ENCODE data around the gene LONP2. TPM values are rescaled to one million over a fixed set of nuclear protein-coding genes. Genes with fewer than 3 reads are reported as not detected.

Gene LONP2
- total RNA-seq, 1 donor from 2014 or later: 30.6 TPM

GRCh38 chr16:48386559-48387312, 142.6 kb downstream of the LONP2 start:
- peaks cover 27% of the 10 kb centered on the region for H3F3A ChIP-seq (ENCODE audit: low read depth)
- TF ChIP-seq EZH2 (IDR thresholded peaks at IDR 0.05) (no peak), EZH2phosphoT487 (IDR thresholded peaks at IDR 0.05) (no peak), CTCF (IDR thresholded peaks at IDR 0.05) (no peak)
- Mint-ChIP-seq H3K36me3 (peaks cover 5% of the 10 kb centered on the region), H3K9me3 (peaks cover 6% of the 10 kb centered on the region), H3K27me3 (ENCODE audit: insufficient read depth, low read depth) (peaks cover 5% of the 10 kb centered on the region), H3K27ac (peak overlapping the region; percentile 83), H3K4me1 (peaks cover 16% of the 10 kb centered on the region), H3K4me3 (peak overlapping the region; percentile 93)
- H3K27ac ChIP-seq: no peak overlapping the region
- H3K27me3 ChIP-seq: no peaks in the 10 kb centered on the region
- no peak overlapping the region for H2AFZ ChIP-seq (replicated peaks)
- no peak overlapping the region for H3K4me2 ChIP-seq
- H3K9me3 ChIP-seq (ENCODE audit: low read depth): no peaks in the 10 kb centered on the region
- DNase-seq (ENCODE audit: low spot score): no peak
- peaks cover 16% of the 10 kb centered on the region for H3K4me1 ChIP-seq
- no peak overlapping the region for H3K4me3 ChIP-seq
- no peak overlapping the region for H3K9ac ChIP-seq
- H3K79me2 ChIP-seq (ENCODE audit: low read depth): peaks cover 28% of the 10 kb centered on the region
- H3K36me3 ChIP-seq: no peaks in the 10 kb centered on the region
- H4K20me1 ChIP-seq (ENCODE audit: low read depth): peaks cover 16% of the 10 kb centered on the region

GRCh38 chr16:48392407-48392806, 148.3 kb downstream of the LONP2 start:
- H3K4me3 ChIP-seq: no peak overlapping the region
- no peaks in the 10 kb centered on the region for H3K9me3 ChIP-seq (ENCODE audit: low read depth)
- H3K27me3 ChIP-seq: no peaks in the 10 kb centered on the region
- TF ChIP-seq EZH2phosphoT487 (IDR thresholded peaks at IDR 0.05) (no peak), CTCF (IDR thresholded peaks at IDR 0.05) (no peak), EZH2 (IDR thresholded peaks at IDR 0.05) (no peak)
- Mint-ChIP-seq H3K9me3 (no peaks in the 10 kb centered on the region), H3K36me3 (no peaks in the 10 kb centered on the region), H3K4me1 (peaks cover 4% of the 10 kb centered on the region), H3K27ac (no peak overlapping the region), H3K4me3 (peak overlapping the region; percentile 44), H3K27me3 (ENCODE audit: insufficient read depth, low read depth) (no peaks in the 10 kb centered on the region)
- H3F3A ChIP-seq (ENCODE audit: low read depth): no peaks in the 10 kb centered on the region
- H4K20me1 ChIP-seq (ENCODE audit: low read depth): no peaks in the 10 kb centered on the region
- no peak overlapping the region for H3K4me2 ChIP-seq
- no peaks in the 10 kb centered on the region for H3K79me2 ChIP-seq (ENCODE audit: low read depth)
- H3K36me3 ChIP-seq: no peaks in the 10 kb centered on the region
- H3K4me1 ChIP-seq: no peaks in the 10 kb centered on the region
- H3K27ac ChIP-seq: no peak overlapping the region
- H2AFZ ChIP-seq (replicated peaks): no peak overlapping the region
- no peak for DNase-seq (ENCODE audit: low spot score)
- H3K9ac ChIP-seq: no peak overlapping the region

GRCh38 chr16:48393485-48394354, 149.6 kb downstream of the LONP2 start:
- Histone ChIP-seq H3K27me3 (no peaks in the 10 kb centered on the region), H3K27ac (no peak overlapping the region), H3K36me3 (no peaks in the 10 kb centered on the region), H3K4me3 (no peak overlapping the region), H3K9me3 (ENCODE audit: low read depth) (no peaks in the 10 kb centered on the region), H4K20me1 (ENCODE audit: low read depth) (no peaks in the 10 kb centered on the region), H3K4me1 (no peaks in the 10 kb centered on the region), H3K79me2 (ENCODE audit: low read depth) (no peaks in the 10 kb centered on the region), H3K4me2 (no peak overlapping the region), H3K9ac (no peak overlapping the region), H3F3A (ENCODE audit: low read depth) (no peaks in the 10 kb centered on the region), H2AFZ (replicated peaks) (peak overlapping the region; percentile 67)
- TF ChIP-seq EZH2 (IDR thresholded peaks at IDR 0.05) (no peak), EZH2phosphoT487 (IDR thresholded peaks at IDR 0.05) (no peak), CTCF (IDR thresholded peaks at IDR 0.05) (no peak)
- peaks cover 4% of the 10 kb centered on the region for H3K4me1 Mint-ChIP-seq
- DNase-seq (ENCODE audit: low spot score): no peak
- H3K36me3 Mint-ChIP-seq: no peaks in the 10 kb centered on the region
- H3K27me3 Mint-ChIP-seq (ENCODE audit: insufficient read depth, low read depth): peaks cover 4% of the 10 kb centered on the region
- H3K9me3 Mint-ChIP-seq: no peaks in the 10 kb centered on the region
- no peak overlapping the region for H3K4me3 Mint-ChIP-seq
- no peak overlapping the region for H3K27ac Mint-ChIP-seq

Measured in neural progenitor cell (in vitro differentiated cells).